Endothelial cell of umbilical vein (primary cell): ENCODE results near the gene HCRT. TPM values are rescaled to one million over a fixed set of nuclear protein-coding genes. Genes with fewer than 3 reads are reported as not detected.

ENCODE experiments used
- BruUV-seq: library from RNA; stranded (reverse); fragments of 400-500 nt; replicated peaks from 2 replicates; lab custom pipeline; 2021; lab: Mats Ljungman, UMichigan
- CTCF ChIA-PET: fragments of 300-600, 350-600 bp; sonication (Branson Sonifier 250); formaldehyde crosslinking; loops from one replicate; lab custom pipeline; 2021; ENCODE audit warnings: antibody characterized with exemption, inconsistent platforms; lab: Charles Lee
- POLR2A ChIA-PET: fragments of 300-600, 350-600 bp; sonication (Branson Sonifier 250); formaldehyde crosslinking; loops from one replicate; lab custom pipeline; 2021; ENCODE audit warnings: antibody characterized with exemption, inconsistent platforms; lab: Charles Lee
- DNase-seq: peaks from one replicate; pipeline ENCODE4 v3.0.0-alpha.2; 2011; ENCODE audit warnings: low read depth, low spot score
- FAIRE-seq: peaks from 2 replicates; lab custom pipeline; 2011; peaks lifted over from hg19 to GRCh38; lab: Jason Lieb, UNC
- H2AFZ ChIP-seq: 2 replicates; pipeline ENCODE4 v1.6.0; 2012; ENCODE audit warnings: low read depth, low read length, control low read depth, inconsistent platforms
- H3K27ac ChIP-seq: 2 replicates; pipeline ENCODE4 v1.5.1; 2011; ENCODE audit warnings: low read depth, mild to moderate bottlenecking, control low read depth, low read length, moderate library complexity; ENCODE audit not compliant: insufficient read depth
- H3K27me3 ChIP-seq, 2 experiments: 2 replicates each; pipeline versions ENCODE4 v1.6.0 to v1.6.1; 2011; ENCODE audit warnings: low read length in 2 of 2, mixed read lengths in 1 of 2; ENCODE audit not compliant: control insufficient read depth in 2 of 2, insufficient read depth in 2 of 2
- H3K36me3 ChIP-seq, 2 experiments: 2 replicates in 1 of 2; 3 replicates in 1 of 2; pipeline ENCODE4 v1.5.1; 2011; ENCODE audit warnings: low read length in 2 of 2, mild to moderate bottlenecking in 1 of 2, moderate library complexity in 1 of 2; ENCODE audit not compliant: control insufficient read depth in 2 of 2, insufficient read depth in 2 of 2; ENCODE audit errors: extremely low read depth in 1 of 2
- H3K4me1 ChIP-seq: 3 replicates; pipeline ENCODE4 v1.5.1; 2011; ENCODE audit warnings: mild to moderate bottlenecking, low read length; ENCODE audit not compliant: control insufficient read depth, insufficient read depth; ENCODE audit errors: extremely low read depth
- H3K4me2 ChIP-seq: 2 replicates; pipeline ENCODE4 v1.6.1; 2011; ENCODE audit warnings: low read length, control low read depth, mixed read lengths; ENCODE audit not compliant: insufficient read depth
- H3K4me3 ChIP-seq, 3 experiments: fragments of 200-600 bp in 1 of 3; sonication (generic), shearing (Covaris generic) in 1 of 3; replicated peaks in 1 of 3; 2 replicates each; pipeline ENCODE4 v1.5.1; 2011 to 2016; ENCODE audit warnings: control low read depth in 3 of 3, low read length in 3 of 3, mild to moderate bottlenecking in 2 of 3, inconsistent platforms in 1 of 3, low read depth in 1 of 3, moderate library complexity in 1 of 3; ENCODE audit not compliant: insufficient read depth in 1 of 3
- H3K79me2 ChIP-seq: 2 replicates; pipeline ENCODE4 v1.6.0; 2012; ENCODE audit warnings: low read length, inconsistent platforms; ENCODE audit not compliant: control insufficient read depth, insufficient read depth
- H3K9ac ChIP-seq: replicated peaks from 2 replicates; pipeline ENCODE3; 2011; ENCODE audit warnings: low read length, control low read depth; ENCODE audit not compliant: insufficient read depth; ENCODE audit errors: extremely low read depth
- H3K9me1 ChIP-seq: replicated peaks from 3 replicates; pipeline ENCODE4 v1.6.0; 2011; ENCODE audit warnings: mild to moderate bottlenecking, low read length; ENCODE audit not compliant: control insufficient read depth, insufficient read depth; ENCODE audit errors: extremely low read depth
- H3K9me3 ChIP-seq: replicated peaks from 2 replicates; pipeline ENCODE4 v1.5.1; 2012; ENCODE audit warnings: low read length, inconsistent platforms; ENCODE audit not compliant: control insufficient read depth, insufficient read depth
- H4K20me1 ChIP-seq: replicated peaks from 2 replicates; pipeline ENCODE3; 2011; ENCODE audit warnings: mild to moderate bottlenecking, low read length; ENCODE audit not compliant: control insufficient read depth, insufficient read depth; ENCODE audit errors: extremely low read depth
- EZH2 ChIP-seq: IDR thresholded peaks from 2 replicates; pipeline ENCODE4 v1.6.1; 2012; ENCODE audit warnings: borderline replicate concordance, low read depth, mild to moderate bottlenecking, moderate library complexity, low read length, inconsistent platforms; ENCODE audit not compliant: severe bottlenecking
- FOS ChIP-seq: IDR thresholded peaks from 2 replicates; pipeline ENCODE4 v1.6.1; 2011; ENCODE audit warnings: mild to moderate bottlenecking, low read length, moderate library complexity, borderline replicate concordance; ENCODE audit not compliant: insufficient read depth
- GATA2 ChIP-seq: IDR thresholded peaks from 2 replicates; pipeline ENCODE4 v1.7.0; 2011; ENCODE audit warnings: low read depth, mild to moderate bottlenecking, moderate library complexity, mixed read lengths, low read length; ENCODE audit not compliant: insufficient read length, insufficient read depth
- JUN ChIP-seq: IDR thresholded peaks from 2 replicates; pipeline ENCODE4 v1.6.1; 2011; ENCODE audit warnings: borderline replicate concordance, low read depth; ENCODE audit not compliant: insufficient read length, insufficient read depth
- MYC ChIP-seq: IDR thresholded peaks from one replicate; pipeline ENCODE4 v1.6.1; 2011; ENCODE audit warnings: mild to moderate bottlenecking, low read depth, low read length
- POLR2A ChIP-seq: IDR thresholded peaks from 2 replicates; pipeline ENCODE4 v1.6.1; 2012; ENCODE audit warnings: low read depth, mild to moderate bottlenecking, control low read depth, low read length
- POLR2AphosphoS5 ChIP-seq: IDR thresholded peaks from 2 replicates; pipeline ENCODE4 v1.6.1; 2012; ENCODE audit warnings: low read depth, mild to moderate bottlenecking, control low read depth, low read length, moderate library complexity; ENCODE audit not compliant: insufficient read depth
- dilution Hi-C: fragments of 300-500 bp; cut with MboI; formaldehyde crosslinking; loops from one replicate; pipeline ENCODE4 v1.15.0; 2019; ENCODE audit warnings: low sequenced_read_pairs; ENCODE audit not compliant: extremely low pct_ligation_motif_present
- intact Hi-C: fragments of 100-400 bp; cut with micrococcal nuclease; formaldehyde crosslinking; loops from one replicate; pipeline ENCODE4 v1.10.0; 2022
- polyA plus RNA-seq, 4 experiments: library from polyadenylated mRNA; depleted of rRNA in 3 of 4; stranded (reverse) in 3 of 4; unstranded in 1 of 4; fragments of >200 nt; gene quantifications; 2 replicates each; pipeline versions ENCODE4 v1.2.1 to v1.2.3, GENCODE V29; 2011 to 2012; ENCODE audit warnings: missing spikeins in 1 of 4
- total RNA-seq: library from RNA; stranded (reverse); gene quantifications from 2 replicates; pipeline ENCODE4 v1.2.3, GENCODE V29; 2021
- TF ChIP-seq, protein P1 (sequence below), 2 donors: IDR thresholded peaks; 1 replicate in 1 of 2; 2 replicates in 1 of 2; pipeline ENCODE4 v1.5.1; 2011; ENCODE audit warnings: low read length in 2 of 2, mild to moderate bottlenecking in 2 of 2, moderate library complexity in 2 of 2, control low read depth in 1 of 2, inconsistent platforms in 1 of 2, low read depth in 1 of 2; ENCODE audit not compliant: insufficient read depth in 1 of 2; ENCODE audit errors: extremely low read depth in 1 of 2
- TF ChIP-seq, protein P2 (sequence below): IDR thresholded peaks from 2 replicates; pipeline ENCODE4 v1.6.1; 2011; ENCODE audit not compliant: insufficient read depth, insufficient read length

Gene HCRT
- total and polyA plus RNA-seq, 2 donors (not counting 3 experiments of a cell fraction or from before 2014, with no cell fraction given), result not detected

DNA sequence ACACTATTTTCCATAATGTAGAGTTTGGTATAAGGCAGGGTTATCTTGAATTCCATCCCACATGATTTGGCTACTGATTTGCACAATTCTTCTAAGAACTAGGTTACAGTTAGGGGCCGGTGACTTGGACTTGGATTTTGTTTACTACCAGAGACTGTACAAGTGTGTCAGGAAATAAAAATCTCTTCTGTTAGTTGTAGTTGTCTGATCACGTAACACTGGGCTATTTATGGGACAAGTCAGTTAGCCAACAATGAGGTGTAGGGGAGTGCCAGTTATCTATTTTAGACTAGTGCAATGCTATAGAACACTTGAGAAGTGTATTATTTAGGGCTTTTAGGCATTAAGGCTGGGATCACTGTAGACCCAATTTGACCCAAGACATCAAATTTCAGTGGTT is 48.7 kb upstream of the HCRT start:
- H3K79me2 ChIP-seq, result peaks cover 18% of the 10 kb centered on the region
- DNase-seq (no peak), FAIRE-seq (no peak)
- H3K4me2 ChIP-seq, result no peak overlapping the region
- intact Hi-C loops, result no loop called here
- H3K27me3 ChIP-seq, result no peaks in the 10 kb centered on the region
- no peaks in the 10 kb centered on the region for H3K36me3 ChIP-seq
- dilution Hi-C loops, result no loop called here
- POLR2A ChIA-PET, result no interaction called here
- H4K20me1 ChIP-seq, result no peaks in the 10 kb centered on the region
- CTCF ChIA-PET, result interaction anchor here (0.6 to 2.7 kb wide), 2 partner anchors 11 to 173 kb away, joined by 3 to 15 read pairs; no protein-coding TSS in a partner anchor
- H3K4me1 ChIP-seq, result no peaks in the 10 kb centered on the region
- no peak overlapping the region for H2AFZ ChIP-seq
- TF ChIP-seq, protein P1, sequence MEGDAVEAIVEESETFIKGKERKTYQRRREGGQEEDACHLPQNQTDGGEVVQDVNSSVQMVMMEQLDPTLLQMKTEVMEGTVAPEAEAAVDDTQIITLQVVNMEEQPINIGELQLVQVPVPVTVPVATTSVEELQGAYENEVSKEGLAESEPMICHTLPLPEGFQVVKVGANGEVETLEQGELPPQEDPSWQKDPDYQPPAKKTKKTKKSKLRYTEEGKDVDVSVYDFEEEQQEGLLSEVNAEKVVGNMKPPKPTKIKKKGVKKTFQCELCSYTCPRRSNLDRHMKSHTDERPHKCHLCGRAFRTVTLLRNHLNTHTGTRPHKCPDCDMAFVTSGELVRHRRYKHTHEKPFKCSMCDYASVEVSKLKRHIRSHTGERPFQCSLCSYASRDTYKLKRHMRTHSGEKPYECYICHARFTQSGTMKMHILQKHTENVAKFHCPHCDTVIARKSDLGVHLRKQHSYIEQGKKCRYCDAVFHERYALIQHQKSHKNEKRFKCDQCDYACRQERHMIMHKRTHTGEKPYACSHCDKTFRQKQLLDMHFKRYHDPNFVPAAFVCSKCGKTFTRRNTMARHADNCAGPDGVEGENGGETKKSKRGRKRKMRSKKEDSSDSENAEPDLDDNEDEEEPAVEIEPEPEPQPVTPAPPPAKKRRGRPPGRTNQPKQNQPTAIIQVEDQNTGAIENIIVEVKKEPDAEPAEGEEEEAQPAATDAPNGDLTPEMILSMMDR (IDR thresholded peaks at IDR 0.05; ENCODE audit: extremely low read depth in 1 of 2, insufficient read depth in 1 of 2, low read depth in 1 of 2, low read length in 2 of 2), result no peak
- TF ChIP-seq EZH2 (no peak), JUN (no peak), POLR2AphosphoS5 (no peak), POLR2A (no peak), MYC (no peak), FOS (no peak), GATA2 (no peak)
- TF ChIP-seq, protein P2, sequence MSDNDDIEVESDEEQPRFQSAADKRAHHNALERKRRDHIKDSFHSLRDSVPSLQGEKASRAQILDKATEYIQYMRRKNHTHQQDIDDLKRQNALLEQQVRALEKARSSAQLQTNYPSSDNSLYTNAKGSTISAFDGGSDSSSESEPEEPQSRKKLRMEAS, result no peak
- no peaks in the 10 kb centered on the region for H3K9me3 ChIP-seq
- no peaks in the 10 kb centered on the region for H3K9me1 ChIP-seq
- H3K4me3 ChIP-seq, result no peak overlapping the region
- BruUV-seq, result no TSS peak
- no peak overlapping the region for H3K9ac ChIP-seq
- H3K27ac ChIP-seq, result no peak overlapping the region
